H9 (cell line): ENCODE data around the gene PCNX2. TPM values are rescaled to one million over a fixed set of nuclear protein-coding genes. Genes with fewer than 3 reads are reported as not detected.

ENCODE experiments used
- DNase-seq: peaks from one replicate; pipeline ENCODE4 v3.0.0-alpha.2; 2017
- H2AFZ ChIP-seq: one replicate; pipeline ENCODE4 v1.6.1; 2013; ENCODE audit warnings: mild to moderate bottlenecking, low read length, control low read depth, moderate library complexity
- H2AK5ac ChIP-seq: 2 replicates; pipeline ENCODE4 v1.6.1; 2013; ENCODE audit warnings: low read length, control low read depth, mixed read lengths; ENCODE audit not compliant: insufficient read length
- H2BK120ac ChIP-seq: one replicate; pipeline ENCODE4 v1.6.1; 2013; ENCODE audit warnings: low read depth, mild to moderate bottlenecking, low read length, control low read depth, inconsistent platforms; ENCODE audit not compliant: poor library complexity, severe bottlenecking
- H2BK12ac ChIP-seq: 2 replicates; pipeline ENCODE4 v1.6.1; 2013; ENCODE audit warnings: low read length, control low read depth, mixed read lengths, low read depth; ENCODE audit not compliant: insufficient read length
- H2BK15ac ChIP-seq: 2 replicates; pipeline ENCODE4 v1.6.1; 2013; ENCODE audit warnings: low read depth, low read length, control low read depth
- H2BK20ac ChIP-seq: one replicate; pipeline ENCODE4 v1.6.1; 2013; ENCODE audit warnings: low read depth, mild to moderate bottlenecking, low read length, control low read depth, inconsistent platforms; ENCODE audit not compliant: poor library complexity, severe bottlenecking
- H2BK5ac ChIP-seq: 2 replicates; pipeline ENCODE4 v1.6.1; 2013; ENCODE audit warnings: low read length, control low read depth, mixed read lengths; ENCODE audit not compliant: insufficient read length
- H3K14ac ChIP-seq: 2 replicates; pipeline ENCODE4 v1.6.1; 2013; ENCODE audit warnings: low read length, control low read depth; ENCODE audit not compliant: insufficient read depth
- H3K18ac ChIP-seq: 2 replicates; pipeline ENCODE4 v1.6.1; 2013; ENCODE audit warnings: low read depth, mild to moderate bottlenecking, mixed read lengths, low read length, control low read depth; ENCODE audit not compliant: insufficient read length
- H3K23ac ChIP-seq: 2 replicates; pipeline ENCODE4 v1.6.1; 2013; ENCODE audit warnings: low read length, control low read depth, mixed read lengths, low read depth; ENCODE audit not compliant: insufficient read length
- H3K23me2 ChIP-seq: 2 replicates; pipeline ENCODE4 v1.6.1; 2013; ENCODE audit warnings: low read depth, mild to moderate bottlenecking, mixed read lengths, low read length, control low read depth; ENCODE audit not compliant: insufficient read length, poor library complexity, severe bottlenecking
- H3K27ac ChIP-seq: 2 replicates; pipeline ENCODE4 v1.5.1; 2013; ENCODE audit warnings: low read length, control low read depth, mixed read lengths, low read depth; ENCODE audit not compliant: insufficient read length
- H3K27me3 ChIP-seq: 2 replicates; pipeline ENCODE4 v1.6.1; 2013; ENCODE audit warnings: low read length, control low read depth, inconsistent platforms; ENCODE audit not compliant: insufficient read depth
- H3K4ac ChIP-seq: 2 replicates; pipeline ENCODE4 v1.6.1; 2013; ENCODE audit warnings: low read depth, mild to moderate bottlenecking, control low read depth, inconsistent platforms, low read length, moderate library complexity
- H3K4me1 ChIP-seq: 2 replicates; pipeline ENCODE4 v1.6.1; 2013; ENCODE audit warnings: low read length, control low read depth, inconsistent platforms; ENCODE audit not compliant: insufficient read depth
- H3K4me2 ChIP-seq: 2 replicates; pipeline ENCODE4 v1.6.1; 2013; ENCODE audit warnings: low read length, control low read depth, mixed read lengths; ENCODE audit not compliant: insufficient read length, insufficient read depth
- H3K56ac ChIP-seq: 2 replicates; pipeline ENCODE4 v1.6.1; 2013; ENCODE audit warnings: low read depth, mild to moderate bottlenecking, mixed read lengths, low read length, control low read depth; ENCODE audit not compliant: insufficient read length
- H3K79me1 ChIP-seq: 2 replicates; pipeline ENCODE4 v1.6.1; 2013; ENCODE audit warnings: low read depth, mild to moderate bottlenecking, moderate library complexity, low read length, control low read depth, inconsistent platforms; ENCODE audit not compliant: insufficient read depth, poor library complexity, severe bottlenecking
- H3K79me2 ChIP-seq: 2 replicates; pipeline ENCODE4 v1.6.1; 2013; ENCODE audit warnings: low read length, control low read depth, inconsistent platforms; ENCODE audit not compliant: insufficient read depth
- H3K9ac ChIP-seq: 2 replicates; pipeline ENCODE4 v1.6.1; 2013; ENCODE audit warnings: low read length, control low read depth, mixed read lengths; ENCODE audit not compliant: insufficient read length; ENCODE audit errors: extremely low read depth
- H3K9me3 ChIP-seq: one replicate; pipeline ENCODE4 v1.6.1; 2013; ENCODE audit warnings: low read depth, low read length, inconsistent platforms; ENCODE audit not compliant: control insufficient read depth
- H3T11ph ChIP-seq: one replicate; pipeline ENCODE4 v1.6.1; 2013; ENCODE audit warnings: mild to moderate bottlenecking, low read length, control low read depth, inconsistent platforms
- H4K20me1 ChIP-seq: one replicate; pipeline ENCODE4 v1.6.1; 2013; ENCODE audit not compliant: control insufficient read depth, insufficient read length, insufficient read depth
- H4K5ac ChIP-seq: 2 replicates; pipeline ENCODE4 v1.6.1; 2013; ENCODE audit warnings: low read depth, mild to moderate bottlenecking, mixed read lengths, low read length, control low read depth; ENCODE audit not compliant: insufficient read length
- H4K8ac ChIP-seq: replicated peaks from 2 replicates; pipeline ENCODE4 v1.6.1; 2013; ENCODE audit warnings: low read length, control low read depth, mixed read lengths, low read depth; ENCODE audit not compliant: insufficient read length
- H4K91ac ChIP-seq: 2 replicates; pipeline ENCODE4 v1.6.1; 2013; ENCODE audit warnings: low read depth, mild to moderate bottlenecking, moderate library complexity, mixed read lengths, low read length, control low read depth; ENCODE audit not compliant: insufficient read length
- H3K27ac Mint-ChIP-seq, 3 experiments: 2 replicates in 2 of 3; 3 replicates in 1 of 3; pipeline ENCODE4 v1.8.0; 2020 to 2021; ENCODE audit warnings: mixed read lengths in 3 of 3, mild to moderate bottlenecking in 1 of 3, moderate library complexity in 1 of 3
- H3K27me3 Mint-ChIP-seq: 2 replicates; pipeline ENCODE4 v1.8.0; 2021; ENCODE audit warnings: low read depth, mild to moderate bottlenecking, moderate library complexity, mixed read lengths
- H3K36me3 Mint-ChIP-seq, 3 experiments: 2 replicates in 2 of 3; 3 replicates in 1 of 3; pipeline ENCODE4 v1.8.0; 2020 to 2021; ENCODE audit warnings: low read depth in 3 of 3, mixed read lengths in 3 of 3; ENCODE audit not compliant: insufficient read depth in 1 of 3
- H3K4me1 Mint-ChIP-seq, 2 experiments: 2 replicates each; pipeline ENCODE4 v1.8.0; 2020; ENCODE audit warnings: mixed read lengths in 2 of 2
- H3K4me3 Mint-ChIP-seq, 2 experiments: 2 replicates in 1 of 2; 3 replicates in 1 of 2; pipeline ENCODE4 v1.8.0; 2020 to 2021; ENCODE audit warnings: mild to moderate bottlenecking in 2 of 2, mixed read lengths in 2 of 2, moderate library complexity in 1 of 2
- H3K9me3 Mint-ChIP-seq, 2 experiments: 2 replicates in 1 of 2; 3 replicates in 1 of 2; pipeline ENCODE4 v1.8.0; 2020; ENCODE audit warnings: mild to moderate bottlenecking in 2 of 2, mixed read lengths in 2 of 2, moderate library complexity in 1 of 2
- WGBS: extraction: QIAGEN DNeasy Blood & Tissue Kit; methylation state at CpG from one replicate; pipeline ENCODE4 v1.1.7; 2013; ENCODE audit warnings: missing lambda C conversion rate, low lambda C conversion rate, mixed read lengths; ENCODE audit not compliant: insufficient read length; ENCODE audit errors: extremely low coverage; 5-methylcytosine and 5-hydroxymethylcytosine counted together
- total RNA-seq: library from RNA; stranded (reverse); gene quantifications from 2 replicates; pipeline ENCODE4 v1.2.1, GENCODE V29; 2021
- TF ChIP-seq, protein P1 (sequence below): fragments of 200-600 bp; sonication (generic); conservative IDR thresholded peaks from 3 replicates; pipeline ENCODE4 v1.8.0; 2021; ENCODE audit warnings: antibody characterized with exemption, mild to moderate bottlenecking

Gene PCNX2
- total RNA-seq, 1 experiment from 2014 or later = 45.1 TPM

DNA sequence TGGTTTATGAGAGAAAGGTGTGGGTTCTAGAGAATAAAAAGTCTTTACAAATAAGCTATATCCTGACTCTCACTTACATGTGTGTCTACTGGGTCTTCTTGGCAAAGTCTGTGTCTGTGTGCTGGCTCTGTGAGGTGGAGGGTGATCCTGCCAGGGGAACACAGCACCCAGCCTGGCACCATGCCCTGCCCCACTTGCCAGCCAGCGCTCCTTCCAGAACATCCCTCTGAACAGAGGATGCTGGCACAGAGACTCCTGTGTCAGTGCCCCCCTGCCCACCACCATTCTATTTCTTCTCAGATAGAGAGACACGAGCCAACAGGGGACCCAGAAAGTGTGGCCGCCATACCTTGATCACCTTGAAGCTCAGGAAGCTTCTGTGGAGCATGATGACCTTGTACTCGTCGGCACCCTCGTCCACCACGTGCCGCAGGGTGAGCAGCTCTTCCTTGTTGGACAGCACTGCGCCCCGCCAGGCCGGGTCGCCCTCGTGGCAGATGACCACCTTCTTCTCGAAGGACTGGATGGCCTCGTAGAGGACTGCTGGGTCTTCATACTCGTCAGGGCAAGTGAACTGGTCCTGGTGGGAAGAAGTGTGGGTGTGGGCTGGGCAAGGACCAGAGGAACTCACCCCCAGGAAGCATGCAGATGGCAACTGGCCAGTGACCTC is 295.4 kb downstream of the PCNX2 start:
- no CpG with 5 or more reads among the region's 16 CpGs for WGBS
- H3K4me3 Mint-ChIP-seq = no peak overlapping the region

More for the DNA sequence above, 295.4 kb downstream of the PCNX2 start:
- Mint-ChIP-seq H3K9me3 (peaks cover 6 to 11% of the 10 kb centered on the region in 2 experiments; a peak in 4 of 5 replicates), H3K27ac (no peak overlapping the region), H3K4me1 (peaks cover 4 to 10% of the 10 kb centered on the region in 2 experiments), H3K36me3 (peaks cover 61 to 71% (median 67%) of the 10 kb centered on the region in 3 experiments), H3K27me3 (no peaks in the 10 kb centered on the region)
- TF ChIP-seq, protein P1, sequence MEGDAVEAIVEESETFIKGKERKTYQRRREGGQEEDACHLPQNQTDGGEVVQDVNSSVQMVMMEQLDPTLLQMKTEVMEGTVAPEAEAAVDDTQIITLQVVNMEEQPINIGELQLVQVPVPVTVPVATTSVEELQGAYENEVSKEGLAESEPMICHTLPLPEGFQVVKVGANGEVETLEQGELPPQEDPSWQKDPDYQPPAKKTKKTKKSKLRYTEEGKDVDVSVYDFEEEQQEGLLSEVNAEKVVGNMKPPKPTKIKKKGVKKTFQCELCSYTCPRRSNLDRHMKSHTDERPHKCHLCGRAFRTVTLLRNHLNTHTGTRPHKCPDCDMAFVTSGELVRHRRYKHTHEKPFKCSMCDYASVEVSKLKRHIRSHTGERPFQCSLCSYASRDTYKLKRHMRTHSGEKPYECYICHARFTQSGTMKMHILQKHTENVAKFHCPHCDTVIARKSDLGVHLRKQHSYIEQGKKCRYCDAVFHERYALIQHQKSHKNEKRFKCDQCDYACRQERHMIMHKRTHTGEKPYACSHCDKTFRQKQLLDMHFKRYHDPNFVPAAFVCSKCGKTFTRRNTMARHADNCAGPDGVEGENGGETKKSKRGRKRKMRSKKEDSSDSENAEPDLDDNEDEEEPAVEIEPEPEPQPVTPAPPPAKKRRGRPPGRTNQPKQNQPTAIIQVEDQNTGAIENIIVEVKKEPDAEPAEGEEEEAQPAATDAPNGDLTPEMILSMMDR = no peak
- Histone ChIP-seq H3K23me2 (no peaks in the 10 kb centered on the region), H3K79me1 (no peaks in the 10 kb centered on the region), H2BK120ac (no peak overlapping the region), H2BK20ac (no peak overlapping the region), H3K9ac (no peak overlapping the region), H4K8ac (no peak overlapping the region), H3K14ac (no peak overlapping the region), H3K9me3 (peaks cover 3% of the 10 kb centered on the region), H2BK5ac (no peak overlapping the region), H3T11ph (no peak overlapping the region), H2BK12ac (no peak overlapping the region), H3K56ac (no peak overlapping the region), H3K18ac (no peak overlapping the region), H3K27me3 (no peaks in the 10 kb centered on the region), H3K4ac (no peak overlapping the region), H3K4me1 (no peaks in the 10 kb centered on the region), H3K79me2 (no peaks in the 10 kb centered on the region), H4K5ac (no peak overlapping the region), H3K4me2 (no peak overlapping the region), H2BK15ac (no peak overlapping the region), H4K91ac (no peak overlapping the region), H2AFZ (no peak overlapping the region), H3K23ac (no peak overlapping the region), H2AK5ac (no peak overlapping the region), H3K27ac (no peak overlapping the region), H4K20me1 (no peaks in the 10 kb centered on the region)
- DNase-seq = no peak
